Right renal pelvis (tissue), 4 donors: ENCODE measurements around the gene MYOM1. TPM values are rescaled to one million over a fixed set of nuclear protein-coding genes. Genes with fewer than 3 reads are reported as not detected.

Source experiments
- DNase-seq, 4 donors: peaks; one replicate each; pipeline ENCODE4 v3.0.0-alpha.2; 2013; ENCODE audit warnings: low read depth in 4 of 4, low spot score in 3 of 4, missing footprints in 1 of 4
- polyA plus RNA-seq, 4 donors: library from polyadenylated mRNA; unstranded; fragments of 120-200 nt; gene quantifications; one replicate each; pipeline ENCODE4 v1.2.1, GENCODE V29; 2013; ENCODE audit not compliant: insufficient read length in 4 of 4

Gene MYOM1
- polyA plus RNA-seq, 4 donors, result 4.8 to 7.9 (median 7.0) TPM

DNA sequence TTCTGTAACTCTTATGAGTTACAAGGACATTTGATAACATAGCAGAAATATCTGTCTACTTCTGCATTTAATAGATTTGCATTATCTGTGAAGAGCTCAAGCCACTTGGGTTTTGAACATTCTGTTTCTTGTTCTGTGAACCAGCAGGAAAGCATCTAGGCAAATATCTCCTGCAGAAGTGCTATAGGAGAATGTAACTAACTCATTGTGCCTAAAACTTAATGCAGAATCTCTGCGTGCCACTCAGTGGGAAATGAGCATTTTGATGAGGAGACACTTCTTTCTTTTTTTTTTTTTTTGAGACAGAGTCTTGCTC, 63.5 kb downstream of the MYOM1 start:
- no peak for DNase-seq

DNA sequence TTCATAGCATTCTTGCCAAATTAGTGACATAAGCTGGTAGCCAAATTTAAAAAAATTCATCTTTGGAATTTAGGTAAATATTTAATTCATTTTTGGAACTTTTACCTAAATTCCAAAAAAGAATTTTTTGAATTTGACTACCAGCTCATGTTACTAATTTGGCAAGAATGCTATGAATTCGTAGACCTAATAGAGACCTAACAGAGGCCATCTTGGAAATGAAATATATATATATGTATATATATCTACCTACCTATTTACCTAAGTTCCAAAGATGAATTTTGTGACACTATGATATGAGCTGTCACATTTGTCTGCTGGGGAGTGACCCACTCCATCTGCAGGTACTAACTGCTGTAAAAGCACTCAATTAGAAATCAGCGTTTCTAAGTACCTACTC, 65.6 kb downstream of the MYOM1 start:
- DNase-seq, result no peak

DNA sequence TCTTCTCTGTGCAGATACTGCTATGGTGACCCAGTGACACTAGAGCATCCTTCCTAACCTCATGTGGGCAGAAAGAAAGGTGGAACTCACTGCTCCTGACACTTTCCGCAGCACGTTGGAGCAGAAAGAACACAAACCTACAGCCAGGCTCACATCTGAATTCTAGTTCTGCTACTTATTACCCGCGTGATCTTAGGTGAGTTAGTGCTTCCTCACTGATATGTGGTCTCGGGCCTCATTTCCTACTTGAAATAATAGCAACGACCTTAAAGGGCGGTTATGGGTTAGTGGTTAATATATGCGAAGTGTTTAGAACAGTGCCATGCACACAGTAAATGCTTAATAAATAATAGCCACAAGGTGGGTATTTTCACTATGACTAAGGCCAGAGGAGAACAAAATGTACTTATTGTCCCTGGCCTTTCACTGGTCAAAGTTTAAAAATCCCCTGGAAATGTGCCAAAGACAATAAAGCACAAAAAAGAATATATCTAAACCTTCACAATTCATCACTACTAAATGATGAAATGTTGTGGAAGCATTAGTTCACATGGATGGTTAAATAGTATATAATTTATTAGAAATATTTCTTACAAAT, 66.6 kb downstream of the MYOM1 start:
- no peak for DNase-seq

DNA sequence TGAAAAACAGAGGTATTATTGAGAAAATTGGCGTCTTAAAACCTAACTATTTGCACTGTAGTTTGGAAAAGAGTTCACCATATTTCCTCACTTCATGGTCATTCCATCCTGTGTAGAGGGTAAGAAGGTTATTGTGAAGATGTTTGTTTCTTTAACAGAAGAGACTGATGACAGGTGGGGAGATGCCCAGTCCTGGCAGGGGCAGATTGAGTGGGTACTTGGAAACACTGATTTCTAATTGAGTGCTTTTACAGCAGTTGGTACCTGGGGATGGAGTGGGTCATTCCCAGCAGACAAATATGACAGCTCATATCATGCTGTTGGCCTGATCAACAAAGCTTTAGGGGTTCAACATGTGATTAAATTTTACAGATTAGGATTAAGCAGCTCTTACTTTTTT, 67.5 kb downstream of the MYOM1 start:
- no peak for DNase-seq

DNA sequence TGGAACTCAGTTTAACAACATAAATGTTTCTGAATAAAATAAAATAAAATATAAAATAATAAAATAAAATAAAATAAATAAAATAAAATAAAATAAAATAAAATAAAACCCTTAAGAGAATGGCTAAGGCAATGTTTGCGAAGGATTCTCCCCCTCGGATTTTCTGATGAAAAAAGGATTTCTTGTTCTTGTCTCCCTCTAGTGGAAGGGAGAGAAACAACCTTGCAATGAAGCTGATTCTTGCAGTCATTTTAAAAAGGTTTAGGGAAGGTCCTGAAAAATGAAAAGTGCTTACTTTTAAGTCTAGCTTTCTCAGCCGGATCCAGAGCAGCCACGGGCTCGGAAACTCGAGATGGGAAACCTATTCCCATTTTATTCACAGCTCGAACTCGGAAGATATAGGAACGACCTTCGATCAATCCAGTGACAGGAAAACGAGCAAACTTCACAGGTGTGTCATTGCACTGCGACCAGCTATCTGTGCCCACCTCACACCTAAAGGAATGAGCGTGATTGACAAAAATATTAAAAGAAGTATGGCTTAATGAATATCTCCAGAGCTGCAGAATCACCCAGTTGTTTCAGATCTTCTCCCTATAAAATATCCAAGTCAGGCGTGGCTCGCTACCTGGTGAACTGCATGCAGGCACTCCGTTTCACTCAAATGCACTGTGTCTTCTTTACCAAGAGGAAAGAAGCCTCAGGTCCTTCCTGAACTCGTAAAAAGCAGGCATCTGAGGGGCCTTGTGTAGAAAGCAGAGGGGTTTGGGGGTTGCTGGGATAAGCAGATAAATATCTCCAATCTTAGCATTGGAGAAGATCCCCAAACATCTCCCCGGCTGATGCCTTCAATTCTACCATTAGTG, 68.1 kb downstream of the MYOM1 start:
- peak in 1 of 4 donors; percentile 10 for DNase-seq

DNA sequence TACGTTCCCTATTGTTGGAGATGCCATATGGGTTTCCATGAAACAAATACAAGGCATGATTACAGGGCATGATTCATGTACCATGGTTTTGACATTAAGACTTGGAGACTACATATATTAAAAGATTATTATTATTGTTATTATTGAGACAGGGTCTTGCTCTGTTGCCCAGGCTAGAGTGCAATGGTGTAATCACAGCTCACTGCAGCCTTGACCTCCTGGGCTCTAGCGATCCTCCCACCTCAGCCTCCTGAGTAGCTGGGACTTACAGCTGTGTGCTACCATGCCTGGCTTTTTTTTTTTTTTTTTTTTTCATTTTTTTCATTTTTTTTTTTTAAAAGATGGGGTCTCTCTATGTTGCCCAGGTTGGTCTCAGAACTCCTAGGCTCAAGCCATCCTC, 69.1 kb downstream of the MYOM1 start:
- DNase-seq, result no peak

DNA sequence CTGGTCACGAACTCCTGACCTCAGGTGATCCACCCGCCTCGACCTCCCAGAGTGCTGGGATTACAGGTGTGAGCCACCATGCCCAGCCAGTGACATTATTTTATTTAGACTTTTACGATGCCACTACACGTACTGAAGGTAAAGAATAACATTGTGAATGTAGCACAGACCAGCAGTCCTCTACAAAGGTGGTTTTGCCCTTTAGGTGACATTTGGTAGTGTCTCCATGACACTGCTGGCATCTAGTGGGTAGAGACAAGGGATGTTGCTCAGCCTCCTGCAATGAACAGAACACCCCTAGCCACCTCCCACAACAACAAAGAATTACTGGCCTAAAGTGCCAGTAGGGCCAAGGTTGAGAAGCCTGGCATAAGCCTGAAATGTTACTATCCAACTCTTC, 69.5 kb downstream of the MYOM1 start:
- no peak for DNase-seq

DNA sequence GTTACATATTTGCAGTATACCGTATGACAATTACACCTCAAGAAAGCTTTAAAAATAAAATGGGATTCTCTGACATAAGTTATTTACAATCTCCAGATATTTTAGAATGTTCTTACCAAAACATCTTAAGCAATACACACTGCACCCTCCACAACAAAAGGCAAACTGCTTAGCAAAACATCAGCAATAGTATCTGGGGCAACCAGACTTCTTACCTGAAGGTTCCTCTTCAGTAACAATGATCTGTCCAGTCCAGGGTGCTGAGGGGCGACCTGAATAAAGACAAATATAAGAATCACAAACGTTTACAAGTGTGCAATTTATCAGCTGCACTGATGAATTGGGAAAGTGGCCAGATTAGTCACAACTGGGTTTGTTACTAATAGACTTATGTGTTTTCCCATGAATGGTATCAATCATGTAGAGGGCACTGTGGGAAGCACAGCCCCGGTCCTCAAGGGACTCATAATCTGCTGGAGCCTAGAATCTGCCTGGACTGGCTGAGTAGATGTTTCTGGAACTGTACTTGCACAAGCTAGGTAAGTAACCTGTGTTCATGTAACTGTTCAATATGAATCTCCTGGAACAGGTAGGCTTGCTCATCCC, 70.7 kb downstream of the MYOM1 start:
- no peak for DNase-seq

DNA sequence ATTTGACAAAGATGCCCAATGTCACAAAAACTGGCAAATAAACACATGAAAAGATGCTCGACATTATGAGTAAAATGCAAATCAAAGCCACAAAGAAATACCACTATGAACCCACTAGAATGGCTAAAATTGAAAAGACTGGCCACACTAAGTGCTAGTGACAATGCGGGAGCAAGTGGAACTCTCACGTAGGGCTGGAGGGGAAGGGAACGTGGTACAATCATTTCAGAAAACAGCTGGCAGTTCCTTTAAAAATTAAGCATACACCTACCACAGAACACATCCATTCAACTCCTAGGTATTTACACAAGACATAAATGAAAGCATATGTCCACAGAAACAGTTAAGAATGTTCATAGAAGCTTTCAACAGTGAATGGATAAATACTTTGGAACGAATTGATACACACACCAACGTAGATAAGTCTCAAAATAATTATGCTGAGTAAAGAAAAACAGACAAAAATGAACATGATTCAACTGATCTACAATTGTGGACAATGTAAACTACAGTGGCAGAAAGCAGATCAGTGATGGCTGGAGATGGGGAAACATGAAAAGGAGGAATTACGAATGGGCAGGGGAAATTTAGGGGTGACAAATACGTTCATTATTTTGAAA, 71.7 kb downstream of the MYOM1 start:
- no peak for DNase-seq

DNA sequence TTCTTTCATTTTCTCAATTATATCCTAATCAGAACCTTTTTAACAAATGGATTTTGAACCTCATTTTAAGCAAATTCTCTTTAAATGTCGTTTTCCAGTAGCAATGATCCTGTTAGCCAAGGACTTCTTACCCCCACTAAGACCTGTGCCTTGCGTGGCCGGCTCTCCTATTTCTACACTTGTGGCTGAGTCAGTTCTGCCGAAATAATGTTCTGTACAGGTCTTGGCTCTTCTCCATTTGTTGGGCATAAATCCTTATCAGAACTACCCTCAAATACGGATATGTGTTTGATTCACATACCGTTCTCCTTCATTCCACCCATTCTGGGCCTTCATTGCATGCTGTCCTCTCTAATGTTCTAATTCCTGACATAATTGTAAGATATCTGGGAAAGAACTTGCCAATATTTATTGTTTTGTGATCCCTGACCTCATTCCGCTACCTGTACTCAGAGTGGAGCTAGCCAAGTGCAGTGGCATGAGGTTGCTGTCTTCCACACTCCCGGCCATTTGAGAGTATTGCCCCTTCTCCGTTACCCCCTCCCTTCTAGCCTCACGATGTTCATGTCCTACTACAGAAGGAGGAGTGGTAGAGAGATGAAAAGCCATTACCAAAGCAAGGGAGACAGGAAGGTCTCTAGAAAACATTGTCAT, 78.7 kb downstream of the MYOM1 start:
- DNase-seq, result no peak

DNA sequence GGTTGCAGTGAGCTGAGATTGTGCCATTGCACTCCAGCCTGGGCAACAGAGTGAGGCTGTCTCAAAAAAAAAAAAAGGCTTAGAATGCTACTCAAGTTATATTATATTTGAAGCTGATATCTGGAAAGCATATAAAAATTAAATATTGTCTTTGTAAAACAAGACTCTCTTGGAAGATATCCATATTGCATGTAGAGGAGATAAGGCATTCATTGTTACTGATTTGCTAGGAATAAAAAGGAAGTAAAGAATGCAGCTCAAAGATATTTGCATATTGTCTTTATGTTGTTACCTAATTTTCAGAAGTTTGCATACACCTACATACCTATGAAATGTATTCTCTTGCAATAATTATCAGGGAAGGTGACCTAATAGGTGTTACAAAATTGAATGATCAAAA, 79.4 kb downstream of the MYOM1 start:
- no peak for DNase-seq

DNA sequence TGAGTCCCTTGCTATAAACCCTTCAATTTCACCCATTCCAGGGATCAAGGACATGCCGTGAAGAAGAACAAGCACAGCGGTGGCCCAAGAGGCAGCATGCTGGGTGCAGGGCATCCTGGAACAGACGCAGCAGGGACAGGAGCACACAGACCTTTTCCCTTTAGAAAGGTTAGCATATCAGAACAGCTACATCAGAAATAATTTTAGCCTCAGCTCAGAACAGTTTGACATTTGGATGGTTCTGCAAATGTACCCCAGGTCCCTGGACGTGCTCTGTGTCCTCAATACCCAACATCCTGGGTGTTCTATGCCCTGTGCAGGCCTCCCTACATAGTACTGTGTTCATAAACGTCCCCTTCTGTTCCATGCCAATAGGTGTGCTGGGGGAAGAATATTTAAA, 80.4 kb downstream of the MYOM1 start:
- DNase-seq, result no peak

DNA sequence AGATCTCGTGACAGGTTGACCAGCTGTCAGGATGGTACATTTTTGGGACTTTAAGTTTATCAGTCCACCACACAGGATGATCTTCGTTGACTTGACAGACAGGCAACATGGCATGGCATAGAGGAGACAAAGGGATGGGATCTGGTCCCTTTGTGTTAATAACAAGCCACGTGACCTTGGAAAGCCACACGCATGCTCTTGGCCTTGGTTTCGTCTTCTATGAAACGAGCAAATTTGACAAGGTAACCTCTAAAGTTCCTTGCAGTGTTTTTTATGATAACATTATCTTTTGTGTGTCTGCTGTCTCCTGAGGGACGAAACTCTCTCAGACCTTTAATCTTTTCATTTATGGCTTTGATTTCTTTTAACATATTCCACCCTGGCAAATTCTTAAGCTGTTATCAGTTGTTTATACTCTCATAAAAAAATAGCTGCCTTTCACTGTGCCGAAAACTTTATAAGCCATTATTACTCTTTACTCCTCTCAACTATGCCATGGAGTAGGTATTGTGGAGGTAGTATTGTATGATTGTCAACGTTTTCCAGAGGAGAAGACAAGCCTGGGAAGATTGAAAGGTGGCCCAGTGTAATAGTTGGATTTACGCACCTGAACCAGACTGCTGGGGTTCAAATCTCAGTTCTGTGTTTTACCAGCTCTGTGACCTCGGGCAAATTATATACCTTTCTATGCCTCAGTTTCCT, 81.3 kb downstream of the MYOM1 start:
- DNase-seq, result no peak

DNA sequence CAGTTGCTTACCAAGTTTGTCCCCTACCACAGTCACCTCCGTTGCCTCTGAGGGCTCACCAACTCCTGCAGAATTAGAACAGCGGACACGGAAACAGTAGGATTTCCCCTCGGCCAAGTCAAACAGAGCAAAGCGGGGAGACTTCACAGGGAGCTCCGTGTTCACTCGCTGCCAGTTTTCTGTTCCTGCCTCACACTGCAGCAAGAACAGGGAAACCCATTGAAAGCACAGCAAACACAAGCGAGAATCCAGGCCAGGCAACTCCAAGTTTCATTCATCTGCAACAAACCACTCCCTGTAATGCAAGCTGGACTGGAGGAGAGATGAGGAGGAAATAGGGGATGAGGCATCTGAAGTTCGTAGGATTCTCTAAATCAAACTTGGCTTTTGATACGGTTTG, 84.2 kb downstream of the MYOM1 start:
- no peak for DNase-seq

DNA sequence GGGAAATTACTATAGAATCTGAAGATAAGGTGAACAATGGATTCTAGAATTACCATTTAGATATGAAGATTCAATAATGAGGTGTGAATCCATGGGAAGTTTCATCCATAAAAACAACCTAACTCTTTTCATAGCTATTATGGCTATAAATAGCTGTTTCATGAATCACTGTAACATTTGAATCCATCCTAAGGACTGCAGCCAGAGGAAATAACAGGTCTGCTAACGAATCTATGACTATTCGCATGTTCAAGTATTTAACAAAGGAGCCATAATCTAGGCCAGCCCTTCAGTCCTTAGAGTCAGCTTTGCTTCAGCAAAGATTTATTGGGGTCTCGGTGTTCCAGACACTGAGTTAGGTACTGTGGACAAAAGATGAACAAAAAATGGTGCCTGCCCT, 87.1 kb downstream of the MYOM1 start:
- DNase-seq, result no peak

DNA sequence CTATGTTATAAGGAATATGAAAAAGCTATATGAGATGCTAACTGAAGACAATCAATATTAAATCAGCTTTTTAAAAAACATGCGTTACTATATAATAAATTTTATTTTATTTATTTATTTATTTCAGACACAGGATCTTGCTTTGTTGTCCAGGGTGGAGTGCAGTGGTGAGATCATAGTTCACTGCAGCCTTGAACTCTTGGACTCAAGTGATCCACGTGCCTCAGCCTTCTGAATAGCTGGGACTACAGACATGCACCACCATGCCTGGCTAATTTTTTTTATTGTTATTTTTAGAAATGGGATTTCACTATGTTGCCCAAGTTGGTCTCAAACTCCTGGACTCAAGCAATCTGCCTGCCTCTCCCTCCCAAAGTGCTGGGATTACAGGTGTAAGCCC, 89.4 kb downstream of the MYOM1 start:
- no peak for DNase-seq

DNA sequence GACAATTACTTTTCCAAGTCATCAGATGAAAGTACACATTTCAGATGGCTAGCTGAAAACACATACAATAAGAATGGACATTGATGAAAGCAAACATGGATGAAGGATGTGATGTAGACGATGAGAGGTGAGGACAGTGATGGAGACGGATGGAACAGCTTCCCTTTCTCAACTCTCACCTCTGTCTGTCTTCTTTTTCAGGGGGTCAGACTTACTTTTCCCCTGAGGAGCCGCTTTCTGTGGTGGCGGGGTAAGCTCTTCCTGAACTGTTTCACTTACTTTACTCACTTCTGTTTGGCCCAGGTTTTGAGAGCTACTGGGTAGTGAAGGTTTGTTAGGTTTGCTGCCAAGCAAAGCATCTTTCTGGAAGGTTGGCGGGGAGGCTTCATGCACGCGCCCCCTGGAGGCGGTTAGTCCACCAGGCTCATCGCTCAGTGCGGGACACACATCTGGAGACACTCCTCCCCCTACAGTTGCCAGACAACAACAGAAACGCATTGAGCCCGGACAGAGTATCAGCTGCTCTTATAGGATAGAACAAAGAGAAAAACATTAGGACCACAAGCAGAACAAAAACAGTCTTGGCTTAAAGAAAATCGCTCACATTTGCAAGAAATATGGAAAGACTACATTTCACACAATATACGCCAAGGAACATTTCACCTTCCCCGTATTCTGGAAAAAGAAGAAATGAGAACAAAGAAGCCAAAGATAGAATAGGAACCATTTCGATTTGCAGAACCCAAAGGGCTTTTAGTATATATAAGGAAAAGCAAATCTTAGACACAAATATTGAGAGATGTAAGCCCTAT, 90.5 kb downstream of the MYOM1 start:
- DNase-seq, result peak; percentile 72 to 82 (median 74)

DNA sequence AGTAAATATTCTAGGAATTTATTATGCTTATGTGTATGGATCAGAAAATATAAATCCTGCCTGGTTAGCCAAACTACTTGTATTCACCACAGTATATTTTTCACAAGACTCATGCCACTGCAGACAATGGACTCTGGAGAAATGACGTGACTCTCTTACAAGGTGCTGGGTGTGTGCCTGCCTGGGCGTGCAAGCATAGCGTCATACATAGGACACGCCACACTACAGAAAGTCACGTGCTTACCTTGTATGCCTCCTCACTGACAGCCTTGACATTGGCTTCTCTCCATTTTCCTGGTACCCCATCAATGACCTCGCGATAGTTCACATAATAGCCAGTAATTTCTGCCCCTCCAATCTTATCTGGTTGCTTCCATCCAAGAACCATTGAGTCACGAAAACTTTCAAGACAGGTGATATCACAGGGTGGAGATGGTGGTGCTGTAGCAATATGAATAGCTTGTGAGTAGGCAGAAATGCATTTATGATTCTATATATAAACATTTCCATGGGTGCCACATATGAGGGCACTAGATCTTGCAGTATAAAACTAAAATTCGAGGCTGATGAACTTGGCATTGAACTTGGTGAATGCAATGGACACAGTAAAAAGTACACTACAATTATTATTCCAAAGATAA, 93.2 kb downstream of the MYOM1 start:
- DNase-seq, result no peak

DNA sequence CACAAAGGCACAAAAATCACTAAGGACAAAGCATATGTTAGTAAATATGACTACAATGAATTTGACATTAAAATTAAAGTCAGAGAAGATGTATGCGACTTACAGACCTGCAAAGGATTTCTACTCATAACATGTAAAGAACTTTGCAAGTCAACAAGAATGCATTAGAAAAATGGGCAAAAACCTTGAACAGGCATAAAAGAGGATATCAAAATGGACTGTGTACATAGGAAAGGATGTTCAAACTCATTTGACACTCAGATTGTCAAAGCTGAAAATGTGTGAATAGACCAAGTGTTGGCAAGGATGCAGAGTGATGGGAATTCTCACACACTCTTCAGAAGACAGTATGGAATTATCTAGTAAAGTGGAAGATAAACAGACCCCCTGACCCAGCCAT, 94.9 kb downstream of the MYOM1 start:
- no peak for DNase-seq
